GM18867 (cell line): Measurements from ENCODE around the gene KIF4B.
"Not testable (repeated sequence)": the region's sequence is repeated elsewhere in the genome, so short reads cannot be mapped to it uniquely, and the experiment has no call there.

Experiments used
- ATAC-seq: cut with Tn5 transposase; IDR thresholded peaks from one replicate; pipeline ENCODE4 v1.9.1; 2021; ENCODE audit warnings: mild to moderate bottlenecking, moderate library complexity; ENCODE audit not compliant: unreplicated experiment

KIF4B gene, protein sequence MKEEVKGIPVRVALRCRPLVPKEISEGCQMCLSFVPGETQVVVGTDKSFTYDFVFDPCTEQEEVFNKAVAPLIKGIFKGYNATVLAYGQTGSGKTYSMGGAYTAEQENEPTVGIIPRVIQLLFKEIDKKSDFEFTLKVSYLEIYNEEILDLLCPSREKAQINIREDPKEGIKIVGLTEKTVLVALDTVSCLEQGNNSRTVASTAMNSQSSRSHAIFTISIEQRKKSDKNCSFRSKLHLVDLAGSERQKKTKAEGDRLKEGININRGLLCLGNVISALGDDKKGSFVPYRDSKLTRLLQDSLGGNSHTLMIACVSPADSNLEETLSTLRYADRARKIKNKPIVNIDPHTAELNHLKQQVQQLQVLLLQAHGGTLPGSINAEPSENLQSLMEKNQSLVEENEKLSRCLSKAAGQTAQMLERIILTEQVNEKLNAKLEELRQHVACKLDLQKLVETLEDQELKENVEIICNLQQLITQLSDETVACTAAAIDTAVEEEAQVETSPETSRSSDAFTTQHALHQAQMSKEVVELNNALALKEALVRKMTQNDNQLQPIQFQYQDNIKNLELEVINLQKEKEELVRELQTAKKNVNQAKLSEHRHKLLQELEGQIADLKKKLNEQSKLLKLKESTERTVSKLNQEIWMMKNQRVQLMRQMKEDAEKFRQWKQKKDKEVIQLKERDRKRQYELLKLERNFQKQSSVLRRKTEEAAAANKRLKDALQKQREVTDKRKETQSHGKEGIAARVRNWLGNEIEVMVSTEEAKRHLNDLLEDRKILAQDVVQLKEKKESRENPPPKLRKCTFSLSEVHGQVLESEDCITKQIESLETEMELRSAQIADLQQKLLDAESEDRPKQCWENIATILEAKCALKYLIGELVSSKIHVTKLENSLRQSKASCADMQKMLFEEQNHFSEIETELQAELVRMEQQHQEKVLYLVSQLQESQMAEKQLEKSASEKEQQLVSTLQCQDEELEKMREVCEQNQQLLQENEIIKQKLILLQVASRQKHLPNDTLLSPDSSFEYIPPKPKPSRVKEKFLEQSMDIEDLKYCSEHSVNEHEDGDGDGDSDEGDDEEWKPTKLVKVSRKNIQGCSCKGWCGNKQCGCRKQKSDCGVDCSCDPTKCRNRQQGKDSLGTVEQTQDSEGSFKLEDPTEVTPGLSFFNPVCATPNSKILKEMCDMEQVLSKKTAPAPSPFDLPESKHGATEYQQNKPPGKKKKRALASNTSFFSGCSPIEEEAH

DNA sequence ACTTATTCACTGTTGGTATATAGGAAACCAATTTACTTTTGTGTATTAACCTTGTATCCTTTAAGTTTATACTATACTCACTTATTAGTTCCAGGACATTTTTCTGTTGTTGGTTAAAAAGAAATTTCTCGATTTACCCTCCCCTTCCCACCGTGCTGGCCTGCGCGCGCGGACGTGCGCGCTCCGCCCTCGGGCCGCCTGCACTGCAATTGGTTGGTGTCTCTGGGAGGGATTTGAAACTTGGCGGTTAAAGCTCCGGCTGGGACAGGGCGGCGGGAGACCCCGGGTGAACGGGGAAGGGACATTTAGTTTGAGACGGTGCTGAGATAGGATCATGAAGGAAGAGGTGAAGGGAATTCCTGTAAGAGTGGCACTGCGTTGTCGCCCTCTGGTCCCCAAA is at the start of gene KIF4B:
TSS of gene KIF4B (plus strand) at position 230 of the 400 bp plus-strand sequence. CDS start at position 335, 105 bp downstream.
- ATAC-seq, result no peak

DNA sequence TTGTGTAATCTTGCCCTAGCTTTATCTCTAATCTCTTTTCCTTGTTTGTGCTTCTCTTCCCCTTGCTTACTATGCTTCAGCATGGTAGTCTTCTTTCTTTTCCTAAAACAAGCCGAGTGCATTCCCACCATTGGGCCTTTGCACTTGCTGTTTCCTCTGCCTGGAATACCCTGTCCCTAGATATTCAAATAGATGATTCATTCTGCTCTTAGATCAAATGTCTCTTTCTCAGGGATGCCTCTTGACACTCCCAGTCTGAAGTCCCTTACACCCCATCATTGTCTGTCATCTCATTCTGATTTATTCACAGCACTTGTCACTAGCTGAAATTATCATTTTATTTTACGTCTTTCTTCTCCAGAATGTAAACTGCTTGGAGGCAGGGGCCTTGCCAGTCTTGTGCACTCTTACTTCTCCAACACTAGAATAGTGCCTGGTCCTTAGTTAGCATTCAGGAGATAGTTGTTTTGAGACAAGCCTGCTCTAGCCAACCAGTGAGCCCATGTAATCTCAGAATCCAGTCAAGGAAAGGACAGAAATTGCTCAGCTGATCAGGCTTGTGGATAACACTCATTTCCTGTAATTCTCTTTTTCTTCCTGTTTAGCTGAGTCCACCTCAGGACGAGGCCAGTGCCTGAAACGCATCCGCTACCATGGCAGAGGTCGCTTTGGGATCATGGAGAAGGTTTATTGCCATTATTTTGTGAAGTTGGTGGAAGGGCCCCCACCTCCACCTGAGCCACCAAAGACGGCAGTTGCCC is 47.3 kb upstream of the KIF4B start:
- ATAC-seq, result no peak

DNA sequence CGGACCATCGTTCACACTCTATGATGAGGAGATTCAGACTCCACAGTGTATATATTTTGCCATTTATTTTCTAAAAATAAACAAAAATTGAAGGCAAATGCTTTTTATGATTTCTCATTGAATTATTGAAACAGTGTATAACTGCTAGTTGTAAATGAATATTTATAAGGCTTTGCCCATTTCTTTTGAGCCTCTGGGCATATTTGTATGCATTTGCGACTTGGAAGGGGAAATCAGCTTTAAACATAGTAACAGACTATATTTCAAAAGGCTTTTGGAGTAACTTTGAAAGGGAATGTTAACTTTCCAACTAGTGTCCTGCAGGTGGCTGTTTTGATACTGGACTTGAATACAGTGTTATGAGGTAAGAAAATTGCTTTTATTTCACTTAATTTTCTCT is 46.7 kb upstream of the KIF4B start:
- no peak for ATAC-seq

DNA sequence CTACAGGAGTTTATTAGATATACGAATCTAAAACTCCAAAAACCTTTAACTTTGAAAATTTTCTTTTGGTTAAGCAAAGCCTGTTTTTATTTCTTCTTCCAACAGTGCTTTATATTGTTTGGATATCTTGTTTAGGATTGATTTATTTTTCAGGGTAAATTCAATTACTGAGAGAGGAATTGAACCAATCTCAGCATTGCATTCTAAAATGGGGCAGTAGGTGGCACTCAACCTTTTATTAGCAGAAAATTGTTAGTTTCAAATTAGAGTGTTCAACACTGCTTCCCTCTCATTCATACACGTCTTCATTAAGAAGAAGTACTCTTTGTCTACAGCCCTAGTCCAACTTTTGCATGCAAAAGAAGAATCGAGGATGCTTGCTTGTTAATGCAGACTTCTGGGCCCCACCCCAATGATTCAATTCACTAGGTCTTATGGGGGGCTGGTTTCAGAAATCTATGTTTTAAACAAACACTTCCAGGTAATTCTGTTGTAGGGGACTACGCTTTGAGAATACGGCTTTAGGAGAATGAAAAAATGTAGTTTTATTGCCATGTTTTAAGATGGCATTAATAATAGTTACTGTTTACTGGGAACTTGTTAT is 46.0 kb upstream of the KIF4B start:
- no peak for ATAC-seq

DNA sequence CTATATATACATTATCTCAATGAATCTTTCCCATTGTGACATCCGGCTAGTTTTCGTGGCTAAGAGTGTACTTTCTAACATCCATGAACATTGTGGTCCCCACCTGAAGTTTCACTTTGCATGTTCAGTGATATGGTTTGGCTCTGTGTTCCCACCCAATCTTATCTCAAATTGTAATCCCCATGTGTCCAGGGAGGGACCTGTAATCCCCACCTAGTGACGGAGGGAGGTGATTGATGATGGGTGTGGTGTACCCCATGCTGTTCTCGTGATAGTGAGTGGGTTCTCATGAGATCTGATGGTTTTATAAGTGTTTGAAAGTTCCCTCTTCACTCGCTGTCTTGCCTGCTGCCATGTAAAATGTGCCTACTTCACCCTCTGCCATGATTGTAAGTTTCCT is 44.6 kb upstream of the KIF4B start:
- ATAC-seq, result no peak

DNA sequence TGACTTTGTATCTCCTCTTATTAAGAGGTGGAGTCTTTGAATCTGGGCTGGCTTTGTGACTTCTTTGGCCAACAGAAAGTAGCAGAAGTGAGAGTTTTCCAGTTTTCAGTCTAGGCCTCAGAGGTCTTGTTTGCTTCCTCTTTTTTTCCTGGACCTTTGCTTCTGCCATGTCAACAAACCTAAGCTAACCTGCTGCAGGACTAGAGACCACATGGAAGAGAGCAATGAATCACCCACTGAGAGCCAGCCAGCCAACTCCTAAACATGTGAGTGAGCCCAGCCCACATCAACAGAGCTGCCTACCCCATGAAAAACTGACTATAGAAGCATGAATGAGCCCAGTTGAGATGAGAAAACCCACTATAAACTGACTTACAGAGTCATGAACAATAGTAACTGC is 42.8 kb upstream of the KIF4B start:
- no peak for ATAC-seq

DNA sequence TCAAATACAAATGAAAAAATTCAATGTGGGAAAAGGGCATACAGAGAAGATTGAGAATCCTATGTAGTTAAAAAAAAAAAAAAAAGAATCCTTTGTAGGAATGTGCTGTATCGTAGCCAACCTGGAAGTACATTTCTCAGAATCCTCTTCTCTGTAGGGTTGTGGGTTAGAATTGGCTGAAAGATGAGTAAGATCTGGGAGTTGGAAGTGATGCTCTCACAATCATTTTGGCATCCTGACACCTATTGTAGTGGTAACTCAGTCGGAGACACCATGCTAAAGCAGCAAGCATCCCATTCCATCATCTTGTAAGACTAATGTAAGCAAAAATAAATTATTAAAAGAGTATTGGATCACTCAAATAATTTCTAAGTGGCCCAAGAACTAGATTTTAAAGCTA is 42.1 kb upstream of the KIF4B start:
- ATAC-seq, result no peak

DNA sequence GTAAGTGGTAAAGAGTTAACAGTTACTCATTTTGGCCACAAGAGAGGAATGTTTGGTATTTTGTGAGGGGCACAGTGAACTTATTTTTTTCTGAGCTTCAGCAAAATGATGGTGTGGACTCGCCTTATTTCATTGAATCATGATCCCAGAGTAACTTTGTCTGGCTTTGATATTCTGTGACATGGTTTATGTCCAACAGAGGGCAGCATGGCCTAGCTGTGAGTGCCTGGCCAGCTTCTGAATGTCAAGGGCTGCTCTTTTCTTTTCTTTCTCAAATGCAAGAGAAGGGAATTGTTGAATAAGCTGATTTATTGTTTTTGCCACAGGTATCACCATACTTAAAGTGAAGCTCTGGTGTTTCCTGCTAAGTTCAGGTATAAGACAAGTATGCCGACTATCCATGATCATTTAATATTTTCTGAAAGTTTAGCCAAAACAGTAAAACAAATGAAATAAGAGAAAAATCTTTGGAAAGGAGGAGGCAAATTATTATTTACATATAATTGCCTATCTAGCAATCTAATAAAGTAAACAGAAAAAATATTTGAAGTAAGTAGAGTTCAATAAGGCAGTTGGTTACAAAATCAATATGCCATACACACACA is 41.0 kb upstream of the KIF4B start:
- no peak for ATAC-seq

DNA sequence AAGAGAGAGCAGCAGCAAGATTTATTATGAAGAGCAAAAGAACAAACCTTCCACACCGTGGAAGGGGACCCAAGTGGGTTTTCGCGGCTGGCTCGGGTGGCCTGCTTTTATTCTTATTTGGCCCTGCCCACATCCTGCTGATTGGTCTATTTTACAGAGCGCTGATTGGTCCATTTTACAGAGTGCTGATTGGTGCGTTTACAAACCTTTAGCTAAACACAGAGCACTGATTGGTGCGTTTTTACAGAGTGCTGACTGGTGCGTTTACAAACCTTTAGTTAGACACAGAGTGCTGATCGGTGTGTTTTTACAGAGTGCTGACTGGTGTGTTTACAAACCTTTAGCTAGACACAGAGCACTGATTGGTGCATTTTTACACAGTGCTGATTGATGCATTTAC is 37.5 kb upstream of the KIF4B start:
- ATAC-seq, result not testable (repeated sequence)

DNA sequence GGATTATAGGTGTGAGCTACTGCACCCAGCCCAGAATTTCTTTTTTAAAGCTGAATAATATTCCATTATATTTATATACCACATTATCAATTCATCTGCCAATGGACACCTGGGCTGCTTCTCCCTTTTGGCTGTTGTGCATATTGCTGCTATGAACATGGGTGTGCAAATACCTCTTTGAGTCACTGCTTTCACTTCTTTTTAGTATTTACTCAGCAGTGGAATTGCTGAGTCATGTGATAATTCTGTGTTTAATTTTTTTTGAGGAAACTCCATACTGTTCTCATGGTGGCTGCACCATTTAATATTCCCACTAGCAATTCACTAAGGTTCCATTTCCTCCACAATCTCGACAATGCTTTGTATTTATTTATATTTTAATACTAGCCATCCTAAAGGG is 36.1 kb upstream of the KIF4B start:
- ATAC-seq, result no peak

DNA sequence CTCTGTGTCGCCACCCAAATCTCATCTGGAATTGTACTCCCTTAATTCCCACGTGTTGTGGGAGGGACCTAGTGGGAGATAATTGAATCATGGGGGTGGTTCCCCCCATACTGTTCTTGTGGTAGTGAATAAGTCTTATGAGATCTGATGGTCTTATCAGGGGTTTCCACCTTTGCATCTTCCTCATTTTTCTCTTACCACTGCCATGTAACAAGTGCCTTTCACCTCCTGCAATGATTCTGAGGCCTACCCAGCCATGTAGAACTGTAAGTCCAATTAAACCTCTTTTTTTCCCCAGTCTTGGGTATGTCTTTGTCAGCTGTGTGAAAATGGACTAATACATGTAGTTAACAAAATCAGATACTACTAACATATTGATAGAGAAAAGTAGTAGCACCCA is 35.3 kb upstream of the KIF4B start:
- not testable (repeated sequence) for ATAC-seq

DNA sequence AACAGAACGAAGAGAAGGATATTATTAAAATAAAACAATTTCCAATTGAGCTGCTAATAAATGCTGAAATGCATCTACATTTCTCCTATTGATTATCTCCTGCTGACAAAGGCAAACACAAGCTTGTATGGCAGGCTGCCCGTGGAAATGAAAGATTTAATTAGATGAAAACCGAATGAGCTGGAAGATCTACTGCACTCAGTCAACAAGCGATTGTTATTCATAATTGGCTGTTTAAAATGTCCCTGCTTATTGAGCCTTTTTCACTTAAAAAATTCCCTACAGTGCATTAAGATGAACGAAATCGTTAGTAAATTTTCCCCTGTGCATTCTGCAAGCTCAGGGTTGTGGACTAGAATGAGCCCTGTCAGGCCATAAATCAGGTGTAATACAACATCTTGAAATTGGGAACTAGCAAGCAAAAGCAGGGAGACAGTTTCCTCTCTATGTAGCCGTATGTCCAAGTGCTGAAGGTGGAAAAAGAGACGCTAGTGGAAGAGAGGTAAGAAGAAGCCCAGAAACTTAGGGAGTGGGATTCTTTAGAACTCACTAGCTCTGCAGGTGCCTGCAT is 28.5 kb upstream of the KIF4B start:
- no peak for ATAC-seq

DNA sequence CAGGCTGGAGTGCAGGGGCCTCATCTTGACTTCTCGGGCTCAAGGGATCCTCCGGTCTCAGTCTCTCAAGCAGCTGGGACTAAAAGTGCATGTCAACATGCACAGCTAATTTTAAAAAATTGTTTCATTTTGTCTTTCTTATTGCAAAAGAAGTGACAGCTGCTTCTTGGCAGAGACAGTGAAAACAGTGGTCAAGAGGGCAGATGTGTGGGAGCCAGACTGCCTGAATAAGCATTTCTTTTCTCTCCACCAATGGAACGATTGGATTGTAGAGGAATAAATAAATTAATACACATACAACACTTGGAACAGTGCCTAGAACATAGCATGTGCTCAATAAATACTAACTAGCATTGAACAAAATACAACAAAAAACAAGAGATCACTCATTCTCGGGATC is 27.4 kb upstream of the KIF4B start:
- no peak for ATAC-seq

DNA sequence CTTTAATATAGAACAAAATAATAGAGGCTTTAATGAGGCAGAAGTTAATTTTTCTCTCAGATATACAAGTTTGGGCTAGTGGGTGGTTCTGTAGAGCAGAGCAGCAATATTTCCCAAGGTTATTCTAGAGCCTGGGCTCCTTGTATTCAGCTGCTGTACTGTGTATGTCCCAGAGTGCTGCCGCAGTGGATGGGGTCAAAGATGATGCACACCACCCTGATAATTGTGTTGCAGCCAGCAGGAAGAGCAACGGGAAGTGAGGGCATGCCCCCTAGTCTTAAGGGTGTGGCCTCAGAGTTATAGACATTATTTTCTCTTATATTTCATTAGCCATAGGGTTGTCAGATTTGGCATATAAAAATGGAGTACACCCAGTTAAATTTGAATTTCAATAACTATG is 23.9 kb upstream of the KIF4B start:
- ATAC-seq, result no peak

DNA sequence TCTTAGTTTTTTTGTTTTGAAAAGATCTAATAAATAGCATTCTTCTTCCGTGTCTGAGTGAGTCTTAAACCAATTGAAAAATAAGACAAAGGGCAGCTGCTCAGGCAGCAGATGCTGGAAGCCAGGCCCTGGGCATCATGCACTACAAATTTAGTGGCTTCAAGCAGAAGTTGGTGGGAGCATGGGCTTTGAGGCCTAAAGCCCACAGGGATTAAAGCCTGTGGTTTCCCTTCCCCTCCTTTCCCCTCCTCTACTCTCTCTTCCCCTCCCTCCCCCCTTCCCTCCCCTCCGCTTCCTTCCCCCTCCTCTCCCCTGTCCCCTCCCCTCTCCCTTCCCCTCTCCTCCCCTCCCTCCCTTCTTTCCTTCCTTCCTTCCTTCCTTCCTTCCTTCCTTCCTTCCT is 20.1 kb upstream of the KIF4B start:
- ATAC-seq, result no peak

DNA sequence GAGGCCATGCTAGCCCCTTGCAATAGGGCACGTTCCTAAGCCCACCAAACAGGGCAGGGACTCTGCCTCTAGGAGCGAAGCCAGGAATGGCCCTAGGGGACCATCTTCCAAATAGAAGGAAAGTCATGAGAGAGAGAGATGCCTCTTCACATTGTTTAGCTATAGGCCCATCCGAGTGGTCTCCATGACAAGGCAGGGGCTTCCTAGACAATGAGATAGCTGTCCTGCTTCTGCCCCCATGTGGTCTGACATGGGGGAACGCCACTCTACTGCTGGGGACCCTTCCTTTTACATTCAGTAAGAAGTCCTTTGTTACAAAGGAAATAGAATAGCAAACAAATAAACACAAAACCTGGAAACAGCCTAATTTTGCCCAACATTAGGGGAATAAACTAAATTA is 17.9 kb upstream of the KIF4B start:
- ATAC-seq, result no peak

DNA sequence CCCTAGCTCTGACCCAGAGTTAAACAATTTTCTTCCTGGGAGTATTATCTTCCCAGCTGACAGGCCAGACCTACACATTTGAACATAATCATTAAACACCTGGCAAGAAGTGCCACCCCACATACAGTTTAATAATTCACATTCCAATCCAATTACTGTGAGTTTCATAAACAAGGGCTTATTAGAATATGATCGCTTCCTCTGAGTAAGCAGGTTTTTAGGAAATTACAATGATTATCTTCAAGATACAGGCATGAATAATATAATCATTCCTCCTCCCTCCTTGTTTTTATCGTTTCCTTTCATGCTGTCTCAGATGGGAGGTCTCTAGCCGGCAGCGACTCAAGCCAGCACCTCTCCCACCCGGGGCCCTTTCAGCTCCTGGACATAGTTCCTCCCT is 15.8 kb upstream of the KIF4B start:
- no peak for ATAC-seq

DNA sequence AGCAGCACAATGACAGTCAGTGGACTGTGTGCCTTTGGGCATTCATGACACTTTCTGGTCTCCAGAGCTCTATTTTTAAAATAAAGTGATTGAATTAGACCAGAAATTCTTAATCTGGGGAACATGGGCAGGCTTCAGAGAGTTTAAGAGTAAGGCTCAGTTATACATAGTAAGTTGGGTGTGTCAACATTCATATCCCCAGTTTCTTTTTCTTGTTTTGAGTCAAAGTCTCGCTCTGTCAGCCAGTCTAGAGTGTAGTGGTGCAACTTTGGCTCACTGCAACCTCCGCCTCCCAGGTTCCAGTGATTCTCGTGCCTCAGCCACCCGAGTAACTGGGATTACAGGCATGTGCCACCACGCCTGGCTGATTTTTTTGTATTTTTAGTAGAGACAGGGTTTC is 13.7 kb upstream of the KIF4B start:
- ATAC-seq, result no peak

DNA sequence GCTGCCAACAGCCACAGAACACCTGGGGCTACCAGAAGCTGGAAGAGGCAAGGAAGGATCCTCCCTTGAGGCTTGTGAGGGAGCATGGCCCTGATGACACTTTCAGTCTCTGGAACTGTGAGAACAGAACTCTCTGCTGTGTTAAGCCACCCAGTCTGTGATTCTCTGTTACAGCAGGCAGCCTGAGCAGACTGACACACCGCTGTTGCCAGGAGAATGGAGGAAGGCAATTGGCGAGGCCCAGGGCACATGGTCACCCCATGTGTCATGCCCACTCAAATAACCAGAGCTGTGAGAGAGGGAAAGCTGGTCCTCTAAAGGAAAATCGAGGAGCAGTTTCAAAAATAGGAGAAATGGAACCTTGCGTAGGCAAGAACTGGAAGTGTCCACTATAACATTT is 12.0 kb upstream of the KIF4B start:
- ATAC-seq, result no peak

DNA sequence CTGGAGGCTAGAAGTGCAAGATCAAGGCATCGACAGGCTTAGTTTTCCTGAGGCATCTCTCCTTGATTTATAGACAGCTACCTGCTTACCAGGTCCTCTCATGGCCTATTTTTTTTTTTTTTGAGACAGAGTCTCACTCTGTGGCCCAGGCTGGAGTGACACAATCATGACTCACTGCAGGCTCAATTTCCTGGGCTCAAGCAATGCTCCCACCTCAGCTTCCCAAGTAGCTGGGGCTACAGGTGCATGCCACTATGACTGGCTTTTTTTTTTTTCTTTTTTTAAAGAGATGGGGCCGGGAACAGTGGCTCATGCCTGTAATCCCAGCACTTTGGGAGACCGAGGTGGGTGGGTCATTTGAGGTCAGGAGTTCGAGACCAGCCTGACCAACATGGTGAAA is 10.8 kb upstream of the KIF4B start:
- ATAC-seq, result not testable (repeated sequence)
